ENCODE results near the gene REPIN1. TPM values are rescaled to one million over a fixed set of nuclear protein-coding genes. Genes with fewer than 3 reads are reported as not detected.

Gene REPIN1
- total and polyA plus RNA-seq, 2 donors (not counting 1 experiment from before 2014, with no cell fraction given) = 165 to 190 TPM

GRCh38 chr7:150365673-150366398 lies 2.8 kb upstream of the REPIN1 start:
- Histone ChIP-seq H4K20me1 (ENCODE audit: control insufficient read depth, insufficient read depth, low read length, poor library complexity, severe bottlenecking) (peaks cover 8% of the 10 kb centered on the region), H3K4me2 (replicated peaks; ENCODE audit: low read depth, low read length, poor library complexity, severe bottlenecking) (peak overlapping the region; percentile 70), H3K4me3 (ENCODE audit: control extremely low read depth in 1 of 5, extremely low read depth in 1 of 5, insufficient read depth in 1 of 5, low read depth in 2 of 5, low read length in 4 of 5) (peak overlapping the region in 1 of 5 experiments; percentile 22), H3K4me1 (ENCODE audit: control insufficient read depth in 2 of 2, insufficient read depth in 2 of 2, low read length in 2 of 2) (peaks cover 64 to 73% of the 10 kb centered on the region in 2 donors), H2AFZ (ENCODE audit: insufficient read depth, low read depth, low read length, poor library complexity, severe bottlenecking) (no peak overlapping the region), H3K9me3 (ENCODE audit: control extremely low read depth in 1 of 3, control insufficient read depth in 2 of 3, insufficient read depth in 1 of 3, low read length in 2 of 3) (no peaks in the 10 kb centered on the region), H3K79me2 (ENCODE audit: control insufficient read depth, insufficient read depth, low read length) (peaks cover 14% of the 10 kb centered on the region), H3K9ac (ENCODE audit: low read length) (peak overlapping the region; percentile 60), H3K27ac (ENCODE audit: low read length in 2 of 2) (peak overlapping the region; percentile 98 to 99), H3K36me3 (replicated peaks in 1 of 2; ENCODE audit: control extremely low read depth in 1 of 2, control insufficient read depth in 1 of 2, extremely low read depth in 1 of 2, insufficient read depth in 2 of 2, low read length in 1 of 2) (peaks cover 0 to 11% of the 10 kb centered on the region in 2 experiments), H3K27me3 (replicated peaks in 1 of 4; ENCODE audit: control extremely low read depth in 1 of 4, control insufficient read depth in 3 of 4, insufficient read depth in 4 of 4, low read length in 3 of 4) (no peaks in the 10 kb centered on the region)
- WGBS (ENCODE audit: insufficient coverage) = 29% methylated on average over 3 of the region's 5 CpGs
- TF ChIP-seq CTCF (IDR thresholded peaks at IDR 0.05) = no peak
- no peak for TF ChIP-seq EZH2 (IDR thresholded peaks at IDR 0.05; ENCODE audit: borderline replicate concordance, insufficient read depth, low read depth, low read length, poor library complexity, severe bottlenecking)
- peak overlapping the region; percentile 100 for H3K27ac Mint-ChIP-seq
- intact Hi-C loops (cut with micrococcal nuclease) = loop anchor here (1.0 to 10.0 kb wide), 3 partner anchors 9 to 659 kb away; partner anchors contain the start of genes ABCB8, ATG9B and ZNF775
- no peaks in the 10 kb centered on the region for H3K9me3 Mint-ChIP-seq (ENCODE audit: insufficient read depth)
- ATAC-seq (ENCODE audit: low read depth) = peak; percentile 22
- peaks cover 74% of the 10 kb centered on the region for H3K4me1 Mint-ChIP-seq
- peak overlapping the region; percentile 87 for H3K4me3 Mint-ChIP-seq
- POLR2A ChIA-PET = interaction anchor here (0.6 to 6.6 kb wide), 6 partner anchors 9 to 51 kb away, joined by 3 to 120 read pairs (median 4); partner anchors contain the start of genes ACTR3C, LRRC61 and ZNF775
- CTCF ChIA-PET = interaction anchor here (0.8 to 7.3 kb wide), 9 partner anchors 9 to 73 kb away, joined by 3 to 71 read pairs (median 5); a partner anchor contains a TSS
- peak; percentile 85 for DNase-seq
- no peaks in the 10 kb centered on the region for H3K27me3 Mint-ChIP-seq
